OCI-LY7 (cell line): ENCODE data around the gene CAMK2N1. TPM values are rescaled to one million over a fixed set of nuclear protein-coding genes. Genes with fewer than 3 reads are reported as not detected.
A peak's percentile ranks its signal among the peaks of the same experiment; 100 is the strongest.

ENCODE experiments used
- BruUV-seq: library from RNA; stranded (reverse); fragments of 400-500 nt; replicated peaks from 2 replicates; lab custom pipeline; 2021; lab: Mats Ljungman, UMichigan
- CTCF ChIA-PET: fragments of 300-600 bp; sonication (Branson Sonifier 250); formaldehyde crosslinking; loops from one replicate; lab custom pipeline; 2022; ENCODE audit warnings: antibody characterized with exemption; ENCODE audit not compliant: unreplicated experiment; lab: Charles Lee
- POLR2A ChIA-PET: fragments of 300-600 bp; sonication (Branson Sonifier 250); formaldehyde crosslinking; loops from one replicate; lab custom pipeline; 2022; ENCODE audit warnings: antibody characterized with exemption; lab: Charles Lee
- DNase-seq: peaks from one replicate; pipeline ENCODE4 v3.0.0-alpha.2; 2015; ENCODE audit warnings: low spot score
- H2AFZ ChIP-seq: fragments of 200-600 bp; sonication (generic), shearing (Covaris generic); 2 replicates; pipeline ENCODE4 v1.6.1; 2014; ENCODE audit warnings: mild to moderate bottlenecking, antibody characterized with exemption, low read length, moderate library complexity
- H3K27ac ChIP-seq: fragments of 200-600 bp; sonication (generic); 2 replicates; pipeline ENCODE4 v1.5.1; 2014; ENCODE audit warnings: mixed run types, low read depth, mild to moderate bottlenecking, moderate library complexity, low read length, inconsistent platforms; ENCODE audit not compliant: poor library complexity, severe bottlenecking
- H3K36me3 ChIP-seq: fragments of 200-600 bp; sonication (generic); 2 replicates; pipeline ENCODE4 v1.6.1; 2014; ENCODE audit warnings: mild to moderate bottlenecking, antibody characterized with exemption, low read length, moderate library complexity, mixed read lengths; ENCODE audit not compliant: insufficient read depth
- H3K4me1 ChIP-seq: fragments of 200-600 bp; sonication (generic); 2 replicates; pipeline ENCODE4 v1.5.1; 2014; ENCODE audit warnings: mild to moderate bottlenecking, low read length; ENCODE audit not compliant: insufficient read depth, poor library complexity, severe bottlenecking
- H3K4me2 ChIP-seq: fragments of 200-600 bp; sonication (generic); 2 replicates; pipeline ENCODE4 v1.6.1; 2014; ENCODE audit warnings: mild to moderate bottlenecking, low read length
- H3K4me3 ChIP-seq: fragments of 200-600 bp; sonication (generic); 2 replicates; pipeline ENCODE4 v1.5.1; 2014; ENCODE audit warnings: mild to moderate bottlenecking, low read depth, low read length; ENCODE audit not compliant: poor library complexity, severe bottlenecking
- H3K79me2 ChIP-seq: fragments of 200-600 bp; sonication (generic); 2 replicates; pipeline ENCODE4 v1.6.1; 2016; ENCODE audit warnings: low read depth, mild to moderate bottlenecking, low read length, moderate library complexity, mixed read lengths; ENCODE audit not compliant: insufficient read depth
- H3K9me2 ChIP-seq: fragments of 200-600 bp; sonication (generic); 2 replicates; pipeline ENCODE4 v1.6.1; 2016; ENCODE audit warnings: mild to moderate bottlenecking, low read length, mixed read lengths; ENCODE audit not compliant: insufficient read depth
- H3K9me3 ChIP-seq: fragments of 200-600 bp; sonication (generic); 2 replicates; pipeline ENCODE4 v1.6.1; 2014; ENCODE audit warnings: mild to moderate bottlenecking, mixed run types, low read length, mixed read lengths
- H4K20me1 ChIP-seq: fragments of 200-600 bp; sonication (generic); 2 replicates; pipeline ENCODE4 v1.6.1; 2014; ENCODE audit warnings: mild to moderate bottlenecking, antibody characterized with exemption, low read length, moderate library complexity, mixed read lengths; ENCODE audit not compliant: insufficient read depth
- EZH2phosphoT487 ChIP-seq: fragments of 200-600 bp; sonication (generic); IDR thresholded peaks from 2 replicates; pipeline ENCODE4 v1.6.1; 2018; ENCODE audit warnings: low read depth, borderline replicate concordance, mild to moderate bottlenecking, mixed run types, antibody characterized with exemption, low read length, moderate library complexity, mixed read lengths
- intact Hi-C: fragments of 100-400 bp; cut with micrococcal nuclease; formaldehyde crosslinking; loops from one replicate; pipeline ENCODE4 v1.10.0; 2022; ENCODE audit not compliant: unreplicated experiment
- total RNA-seq, 2 experiments: library from RNA; depleted of rRNA in 1 of 2; stranded (reverse); fragments of >200 nt in 1 of 2; shearing (Covaris generic) in 1 of 2; gene quantifications; 2 replicates each; pipeline ENCODE4 v1.2.3, GENCODE V29; 2014 to 2022
- TF ChIP-seq, protein P1 (sequence below): fragments of 200-600 bp; sonication (generic); conservative IDR thresholded peaks from 2 replicates; pipeline ENCODE4 v1.5.1; 2014; ENCODE audit warnings: mild to moderate bottlenecking, antibody characterized with exemption, low read length, moderate library complexity, mixed read lengths

CAMK2N1 gene
- total RNA-seq, 2 experiments from 2014 or later, result not detected

DNA sequence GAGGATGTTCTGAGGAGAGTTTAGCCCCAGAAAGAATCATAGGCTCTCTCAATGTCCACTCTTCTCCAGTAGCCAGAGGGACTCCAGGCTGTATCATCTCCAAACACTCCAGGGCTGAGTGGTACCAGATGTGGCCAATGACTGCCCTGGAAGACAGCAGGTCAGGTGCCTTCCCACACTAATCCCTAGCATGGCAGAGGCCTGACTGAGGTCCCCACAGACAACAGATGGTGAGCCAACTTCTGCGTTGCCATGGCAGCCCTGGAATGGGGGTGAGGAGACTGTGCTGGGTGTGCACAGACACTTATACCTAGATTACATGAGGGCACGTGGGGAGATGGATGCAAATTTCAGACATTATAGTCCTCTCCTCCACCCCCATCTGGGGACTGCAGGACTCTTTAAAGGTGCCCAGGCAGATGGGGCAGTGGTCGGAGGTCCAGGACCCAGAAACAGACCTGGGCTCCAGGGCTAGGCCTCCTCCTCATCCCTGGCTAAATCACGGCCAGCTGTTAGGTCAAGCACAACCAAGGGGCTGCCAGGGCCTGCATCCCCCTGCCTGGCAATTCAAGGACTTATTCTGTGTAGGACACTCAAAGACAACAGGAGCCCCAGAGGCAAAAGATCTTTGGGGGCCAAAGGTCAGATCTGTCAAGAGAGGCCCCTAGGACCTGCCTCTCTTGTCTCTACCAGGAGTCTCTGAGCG, 42.9 kb downstream of the CAMK2N1 start:
- Histone ChIP-seq H3K79me2 (no peaks in the 10 kb centered on the region), H3K36me3 (no peaks in the 10 kb centered on the region), H2AFZ (no peak overlapping the region), H3K9me3 (no peaks in the 10 kb centered on the region), H4K20me1 (no peaks in the 10 kb centered on the region), H3K4me1 (peaks cover 5% of the 10 kb centered on the region), H3K9me2 (no peaks in the 10 kb centered on the region), H3K27ac (no peak overlapping the region), H3K4me2 (no peak overlapping the region), H3K4me3 (no peak overlapping the region)
- intact Hi-C loops, result no loop called here
- TF ChIP-seq, protein P1, sequence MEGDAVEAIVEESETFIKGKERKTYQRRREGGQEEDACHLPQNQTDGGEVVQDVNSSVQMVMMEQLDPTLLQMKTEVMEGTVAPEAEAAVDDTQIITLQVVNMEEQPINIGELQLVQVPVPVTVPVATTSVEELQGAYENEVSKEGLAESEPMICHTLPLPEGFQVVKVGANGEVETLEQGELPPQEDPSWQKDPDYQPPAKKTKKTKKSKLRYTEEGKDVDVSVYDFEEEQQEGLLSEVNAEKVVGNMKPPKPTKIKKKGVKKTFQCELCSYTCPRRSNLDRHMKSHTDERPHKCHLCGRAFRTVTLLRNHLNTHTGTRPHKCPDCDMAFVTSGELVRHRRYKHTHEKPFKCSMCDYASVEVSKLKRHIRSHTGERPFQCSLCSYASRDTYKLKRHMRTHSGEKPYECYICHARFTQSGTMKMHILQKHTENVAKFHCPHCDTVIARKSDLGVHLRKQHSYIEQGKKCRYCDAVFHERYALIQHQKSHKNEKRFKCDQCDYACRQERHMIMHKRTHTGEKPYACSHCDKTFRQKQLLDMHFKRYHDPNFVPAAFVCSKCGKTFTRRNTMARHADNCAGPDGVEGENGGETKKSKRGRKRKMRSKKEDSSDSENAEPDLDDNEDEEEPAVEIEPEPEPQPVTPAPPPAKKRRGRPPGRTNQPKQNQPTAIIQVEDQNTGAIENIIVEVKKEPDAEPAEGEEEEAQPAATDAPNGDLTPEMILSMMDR, result no peak
- TF ChIP-seq EZH2phosphoT487, result no peak
- ChIA-PET POLR2A (no interaction called here), CTCF (no interaction called here)
- no peak for DNase-seq
- BruUV-seq, result no TSS peak

DNA sequence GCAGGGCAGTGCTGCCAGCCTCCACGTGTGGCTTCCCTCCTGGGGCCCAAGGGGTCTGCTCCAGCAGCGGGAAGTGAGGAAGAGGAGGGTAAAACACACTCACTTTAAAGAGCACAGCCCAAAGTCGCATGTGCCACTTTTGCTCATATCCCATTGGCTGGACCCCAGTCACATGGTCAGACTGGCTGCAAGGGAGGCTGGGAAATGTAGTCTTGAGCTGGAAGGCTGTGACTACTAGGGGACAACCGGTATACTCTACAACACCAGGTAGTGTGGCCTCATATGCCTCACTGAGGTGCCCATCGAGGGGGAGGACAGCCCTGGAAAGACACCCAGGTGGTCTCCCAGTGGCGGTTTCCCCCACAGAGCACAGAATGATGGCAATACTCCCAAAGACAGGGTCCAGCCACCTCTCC, 45.2 kb downstream of the CAMK2N1 start:
- BruUV-seq, result no TSS peak
- ChIA-PET CTCF (no interaction called here), POLR2A (interaction anchor here (1.0 kb wide), 1 partner anchor 14 kb away, joined by 3 read pairs; no protein-coding TSS in a partner anchor)
- Histone ChIP-seq H3K4me3 (no peak overlapping the region), H2AFZ (peak overlapping the region; percentile 92), H3K9me3 (no peaks in the 10 kb centered on the region), H3K27ac (no peak overlapping the region), H3K9me2 (no peaks in the 10 kb centered on the region), H3K36me3 (no peaks in the 10 kb centered on the region), H3K4me2 (peak overlapping the region; percentile 32), H3K79me2 (no peaks in the 10 kb centered on the region), H4K20me1 (no peaks in the 10 kb centered on the region), H3K4me1 (peaks cover 5% of the 10 kb centered on the region)
- DNase-seq, result peak; percentile 83
- intact Hi-C loops, result no loop called here
- TF ChIP-seq, protein P1, result no peak
- no peak for TF ChIP-seq EZH2phosphoT487

DNA sequence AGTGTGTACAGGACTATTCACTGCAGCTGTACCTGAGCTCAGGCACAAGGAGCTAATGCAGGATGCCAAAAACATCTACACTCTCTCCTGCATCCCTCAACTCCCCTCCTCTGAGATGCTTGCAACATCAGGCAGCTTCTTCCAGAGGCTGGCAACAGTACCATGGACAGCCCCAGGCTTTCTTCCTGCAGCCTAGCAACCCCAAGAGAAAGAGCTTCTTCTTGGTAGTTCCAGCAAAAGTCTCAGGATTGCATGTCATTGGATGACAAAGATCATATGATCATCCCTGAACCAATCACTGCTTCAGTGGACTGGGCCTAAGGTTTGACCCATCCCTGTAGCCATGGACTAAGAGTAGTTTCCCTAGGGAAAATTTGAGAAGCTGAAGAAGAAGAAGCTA, 46.7 kb downstream of the CAMK2N1 start:
- H3K4me2 ChIP-seq, result no peak overlapping the region
- H3K79me2 ChIP-seq, result no peaks in the 10 kb centered on the region

More for the DNA sequence above, 46.7 kb downstream of the CAMK2N1 start:
- Histone ChIP-seq H3K36me3 (no peaks in the 10 kb centered on the region), H3K27ac (no peak overlapping the region), H4K20me1 (no peaks in the 10 kb centered on the region), H2AFZ (no peak overlapping the region), H3K4me1 (peaks cover 5% of the 10 kb centered on the region), H3K9me2 (no peaks in the 10 kb centered on the region), H3K4me3 (no peak overlapping the region), H3K9me3 (no peaks in the 10 kb centered on the region)
- intact Hi-C loops, result no loop called here
- no TSS peak for BruUV-seq
- ChIA-PET CTCF (no interaction called here), POLR2A (interaction anchor here (0.8 kb wide), 1 partner anchor 56 kb away, joined by 3 read pairs; no protein-coding TSS in a partner anchor)
- DNase-seq, result no peak
- TF ChIP-seq, protein P1, result no peak
- no peak for TF ChIP-seq EZH2phosphoT487
